Measurements from ENCODE around the gene EMP2.

The EMP2 gene

GRCh38 chr16:10485698-10486382 lies 94.6 kb downstream of the EMP2 start:
- no peak overlapping the region for H3K4me2 ChIP-seq
- no peak overlapping the region for H3K27ac ChIP-seq

GRCh38 chr16:10485159-10485558 lies 95.2 kb downstream of the EMP2 start:
- no peaks in the 10 kb centered on the region for H3K4me1 ChIP-seq (ENCODE audit: low read depth, poor library complexity, severe bottlenecking)
- H3K4me3 ChIP-seq (IDR thresholded peaks at IDR 0.05; ENCODE audit: insufficient read depth, low read depth, low read length): no peak overlapping the region
- H3K79me2 ChIP-seq (ENCODE audit: insufficient read depth, low read depth): no peaks in the 10 kb centered on the region
- no peaks in the 10 kb centered on the region for H4K20me1 ChIP-seq (ENCODE audit: insufficient read depth)
- no peak overlapping the region for H3K9ac ChIP-seq
- TF ChIP-seq, protein P1, sequence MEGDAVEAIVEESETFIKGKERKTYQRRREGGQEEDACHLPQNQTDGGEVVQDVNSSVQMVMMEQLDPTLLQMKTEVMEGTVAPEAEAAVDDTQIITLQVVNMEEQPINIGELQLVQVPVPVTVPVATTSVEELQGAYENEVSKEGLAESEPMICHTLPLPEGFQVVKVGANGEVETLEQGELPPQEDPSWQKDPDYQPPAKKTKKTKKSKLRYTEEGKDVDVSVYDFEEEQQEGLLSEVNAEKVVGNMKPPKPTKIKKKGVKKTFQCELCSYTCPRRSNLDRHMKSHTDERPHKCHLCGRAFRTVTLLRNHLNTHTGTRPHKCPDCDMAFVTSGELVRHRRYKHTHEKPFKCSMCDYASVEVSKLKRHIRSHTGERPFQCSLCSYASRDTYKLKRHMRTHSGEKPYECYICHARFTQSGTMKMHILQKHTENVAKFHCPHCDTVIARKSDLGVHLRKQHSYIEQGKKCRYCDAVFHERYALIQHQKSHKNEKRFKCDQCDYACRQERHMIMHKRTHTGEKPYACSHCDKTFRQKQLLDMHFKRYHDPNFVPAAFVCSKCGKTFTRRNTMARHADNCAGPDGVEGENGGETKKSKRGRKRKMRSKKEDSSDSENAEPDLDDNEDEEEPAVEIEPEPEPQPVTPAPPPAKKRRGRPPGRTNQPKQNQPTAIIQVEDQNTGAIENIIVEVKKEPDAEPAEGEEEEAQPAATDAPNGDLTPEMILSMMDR (conservative IDR thresholded peaks at IDR 0.05; ENCODE audit: low read depth, low read length): no peak
- H3K36me3 ChIP-seq (ENCODE audit: insufficient read depth): no peaks in the 10 kb centered on the region
- no peak overlapping the region for H3K4me2 ChIP-seq
- H3K27me3 ChIP-seq (ENCODE audit: insufficient read depth, low read depth): no peaks in the 10 kb centered on the region
- no peak overlapping the region for H3K27ac ChIP-seq
- H2AFZ ChIP-seq (ENCODE audit: low read depth): no peak overlapping the region

More at GRCh38 chr16:10485698-10486382, 94.6 kb downstream of the EMP2 start:
- TF ChIP-seq, protein P1 (conservative IDR thresholded peaks at IDR 0.05; ENCODE audit: low read depth, low read length): no peak
- no peak overlapping the region for H3K9ac ChIP-seq
- no peaks in the 10 kb centered on the region for H3K27me3 ChIP-seq (ENCODE audit: insufficient read depth, low read depth)
- no peak overlapping the region for H2AFZ ChIP-seq (ENCODE audit: low read depth)
- no peaks in the 10 kb centered on the region for H4K20me1 ChIP-seq (ENCODE audit: insufficient read depth)
- no peaks in the 10 kb centered on the region for H3K79me2 ChIP-seq (ENCODE audit: insufficient read depth, low read depth)
- no peak overlapping the region for H3K4me3 ChIP-seq (IDR thresholded peaks at IDR 0.05; ENCODE audit: insufficient read depth, low read depth, low read length)
- H3K4me1 ChIP-seq (ENCODE audit: low read depth, poor library complexity, severe bottlenecking): no peaks in the 10 kb centered on the region
- no peaks in the 10 kb centered on the region for H3K36me3 ChIP-seq (ENCODE audit: insufficient read depth)

DNA sequence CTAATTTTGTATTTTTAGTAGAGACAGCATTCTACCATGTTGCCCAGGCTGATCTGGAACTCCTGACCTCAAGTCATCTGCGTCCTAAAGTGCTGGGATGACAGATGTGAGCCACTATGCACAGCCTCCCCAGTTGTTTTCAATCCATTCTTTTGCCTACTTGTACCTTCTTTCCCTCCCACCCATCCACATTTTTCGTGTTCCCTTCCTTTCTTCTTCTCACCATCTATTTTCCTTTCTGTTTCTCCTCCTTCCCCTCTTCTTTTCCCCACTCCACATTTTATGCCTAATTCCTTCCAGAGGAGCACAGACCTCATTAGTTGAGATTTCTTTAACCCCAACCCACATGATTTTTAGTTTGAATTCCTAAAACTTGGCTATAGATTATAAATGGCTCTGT lies 100.2 kb downstream of the EMP2 start:
- Histone ChIP-seq H3K36me3 (ENCODE audit: insufficient read depth) (no peaks in the 10 kb centered on the region), H3K4me3 (IDR thresholded peaks at IDR 0.05; ENCODE audit: insufficient read depth, low read depth, low read length) (no peak overlapping the region), H3K79me2 (ENCODE audit: insufficient read depth, low read depth) (no peaks in the 10 kb centered on the region), H3K4me1 (ENCODE audit: low read depth, poor library complexity, severe bottlenecking) (peaks cover 6% of the 10 kb centered on the region), H3K27me3 (ENCODE audit: insufficient read depth, low read depth) (no peaks in the 10 kb centered on the region), H2AFZ (ENCODE audit: low read depth) (no peak overlapping the region), H3K4me2 (no peak overlapping the region), H4K20me1 (ENCODE audit: insufficient read depth) (no peaks in the 10 kb centered on the region), H3K9ac (no peak overlapping the region), H3K27ac (no peak overlapping the region)
- TF ChIP-seq, protein P1 (conservative IDR thresholded peaks at IDR 0.05; ENCODE audit: low read depth, low read length): no peak

Measured in KMS-11 (cell line).